ENCODE results near the gene CAP2. TPM values are rescaled to one million over a fixed set of nuclear protein-coding genes. Genes with fewer than 3 reads are reported as not detected.
A peak's percentile ranks its signal among the peaks of the same experiment; 100 is the strongest.

The CAP2 gene
- total and polyA plus RNA-seq, 7 experiments from 2014 or later, result not detected

GRCh38 chr6:17505062-17505476, 111.7 kb downstream of the CAP2 start:
- Histone ChIP-seq H3K4me3 (ENCODE audit: low read length) (no peak overlapping the region), H3K9me3 (ENCODE audit: control insufficient read depth in 2 of 3, low read length in 3 of 3) (no peaks in the 10 kb centered on the region), H3K36me3 (ENCODE audit: control insufficient read depth in 2 of 3, insufficient read depth in 3 of 3, low read length in 3 of 3) (no peaks in the 10 kb centered on the region), H3K27me3 (ENCODE audit: control insufficient read depth in 2 of 2, insufficient read depth in 2 of 2, low read length in 2 of 2) (no peaks in the 10 kb centered on the region), H3K27ac (ENCODE audit: low read depth, low read length) (no peak overlapping the region), H3K4me1 (ENCODE audit: control insufficient read depth in 2 of 2, insufficient read depth in 2 of 2, low read length in 2 of 2) (no peaks in the 10 kb centered on the region)
- ATAC-seq (no peak), DNase-seq (peak in 1 of 9 donors; percentile 2)
- intact Hi-C loops (cut with micrococcal nuclease), result no loop called here
- ChIA-PET POLR2A (no interaction called here), CTCF (interaction anchor here (1.8 kb wide), 1 partner anchor 79 kb away, joined by 4 read pairs; no protein-coding TSS in a partner anchor)
- H3K36me3 Mint-ChIP-seq, result no peaks in the 10 kb centered on the region
- no peak overlapping the region for H3K27ac Mint-ChIP-seq
- H3K4me3 Mint-ChIP-seq, result no peak overlapping the region
- no peaks in the 10 kb centered on the region for H3K9me3 Mint-ChIP-seq
- H3K27me3 Mint-ChIP-seq, result peaks cover 0 to 4% (median 0%) of the 10 kb centered on the region in 5 donors
- no peaks in the 10 kb centered on the region for H3K4me1 Mint-ChIP-seq

GRCh38 chr6:17505767-17506280, 112.4 kb downstream of the CAP2 start:
- no peaks in the 10 kb centered on the region for H3K4me1 Mint-ChIP-seq
- peaks cover 0 to 4% (median 0%) of the 10 kb centered on the region in 5 donors for H3K27me3 Mint-ChIP-seq
- ATAC-seq (no peak), DNase-seq (no peak)
- H3K4me3 ChIP-seq (ENCODE audit: low read length), result no peak overlapping the region
- no peaks in the 10 kb centered on the region for H3K9me3 ChIP-seq (ENCODE audit: control insufficient read depth in 2 of 3, low read length in 3 of 3)
- no peaks in the 10 kb centered on the region for H3K36me3 Mint-ChIP-seq
- H3K4me1 ChIP-seq (ENCODE audit: control insufficient read depth in 2 of 2, insufficient read depth in 2 of 2, low read length in 2 of 2), result no peaks in the 10 kb centered on the region
- no peaks in the 10 kb centered on the region for H3K27me3 ChIP-seq (ENCODE audit: control insufficient read depth in 2 of 2, insufficient read depth in 2 of 2, low read length in 2 of 2)
- intact Hi-C loops (cut with micrococcal nuclease), result no loop called here
- CTCF ChIA-PET, result interaction anchor here (1.8 kb wide), 1 partner anchor 78 kb away, joined by 4 read pairs; no protein-coding TSS in a partner anchor
- no peak overlapping the region for H3K27ac Mint-ChIP-seq
- POLR2A ChIA-PET, result no interaction called here
- no peaks in the 10 kb centered on the region for H3K9me3 Mint-ChIP-seq
- no peaks in the 10 kb centered on the region for H3K36me3 ChIP-seq (ENCODE audit: control insufficient read depth in 2 of 3, insufficient read depth in 3 of 3, low read length in 3 of 3)
- H3K4me3 Mint-ChIP-seq, result no peak overlapping the region
- no peak overlapping the region for H3K27ac ChIP-seq (ENCODE audit: low read depth, low read length)

- H3K4me1 ChIP-seq (ENCODE audit: control insufficient read depth in 2 of 2, insufficient read depth in 2 of 2, low read length in 2 of 2), result no peaks in the 10 kb centered on the region
- no peak overlapping the region for H3K27ac ChIP-seq (ENCODE audit: low read depth, low read length)
- Mint-ChIP-seq H3K4me1 (no peaks in the 10 kb centered on the region), H3K27ac (no peak overlapping the region), H3K9me3 (no peaks in the 10 kb centered on the region), H3K27me3 (peaks cover 0 to 4% (median 0%) of the 10 kb centered on the region in 5 donors), H3K36me3 (no peaks in the 10 kb centered on the region), H3K4me3 (no peak overlapping the region)
- H3K36me3 ChIP-seq (ENCODE audit: control insufficient read depth in 2 of 3, insufficient read depth in 3 of 3, low read length in 3 of 3), result no peaks in the 10 kb centered on the region
- CTCF ChIA-PET, result no interaction called here
- DNase-seq, result no peak
- no peak for ATAC-seq
- no peaks in the 10 kb centered on the region for H3K27me3 ChIP-seq (ENCODE audit: control insufficient read depth in 2 of 2, insufficient read depth in 2 of 2, low read length in 2 of 2)
- POLR2A ChIA-PET, result no interaction called here
- H3K4me3 ChIP-seq (ENCODE audit: low read length), result no peak overlapping the region
- intact Hi-C loops (cut with micrococcal nuclease), result no loop called here
- no peaks in the 10 kb centered on the region for H3K9me3 ChIP-seq (ENCODE audit: control insufficient read depth in 2 of 3, low read length in 3 of 3)
Observed at GRCh38 chr6:17506531-17506930, 113.1 kb downstream of the CAP2 start.

DNA sequence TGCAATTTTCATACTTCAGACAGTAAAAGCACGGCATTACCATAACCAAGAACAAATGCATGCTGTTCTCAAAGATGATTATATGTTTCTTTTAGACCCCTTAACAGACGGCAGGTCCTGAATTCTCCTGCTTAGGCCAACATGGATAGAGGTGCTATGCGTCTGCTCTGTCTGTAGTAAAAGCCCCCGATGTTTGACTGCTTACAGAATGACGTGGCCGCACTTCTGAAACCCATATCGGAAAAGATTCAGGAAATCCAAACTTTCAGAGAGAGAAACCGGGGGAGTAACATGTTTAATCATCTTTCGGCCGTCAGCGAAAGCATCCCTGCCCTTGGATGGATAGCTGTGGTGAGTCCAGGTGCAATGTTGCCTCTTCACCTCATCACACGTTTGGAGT, 113.6 kb downstream of the CAP2 start:
- Mint-ChIP-seq H3K4me1 (no peaks in the 10 kb centered on the region), H3K9me3 (no peaks in the 10 kb centered on the region), H3K36me3 (no peaks in the 10 kb centered on the region), H3K4me3 (no peak overlapping the region), H3K27me3 (peaks cover 0 to 4% (median 0%) of the 10 kb centered on the region in 5 donors), H3K27ac (no peak overlapping the region)
- CTCF ChIA-PET, result no interaction called here
- Histone ChIP-seq H3K27me3 (ENCODE audit: control insufficient read depth in 2 of 2, insufficient read depth in 2 of 2, low read length in 2 of 2) (no peaks in the 10 kb centered on the region), H3K4me3 (ENCODE audit: low read length) (no peak overlapping the region), H3K4me1 (ENCODE audit: control insufficient read depth in 2 of 2, insufficient read depth in 2 of 2, low read length in 2 of 2) (no peaks in the 10 kb centered on the region), H3K36me3 (ENCODE audit: control insufficient read depth in 2 of 3, insufficient read depth in 3 of 3, low read length in 3 of 3) (no peaks in the 10 kb centered on the region), H3K27ac (ENCODE audit: low read depth, low read length) (no peak overlapping the region), H3K9me3 (ENCODE audit: control insufficient read depth in 2 of 3, low read length in 3 of 3) (no peaks in the 10 kb centered on the region)
- POLR2A ChIA-PET, result no interaction called here
- ATAC-seq, result no peak
- intact Hi-C loops (cut with micrococcal nuclease), result no loop called here
- DNase-seq, result no peak

DNA sequence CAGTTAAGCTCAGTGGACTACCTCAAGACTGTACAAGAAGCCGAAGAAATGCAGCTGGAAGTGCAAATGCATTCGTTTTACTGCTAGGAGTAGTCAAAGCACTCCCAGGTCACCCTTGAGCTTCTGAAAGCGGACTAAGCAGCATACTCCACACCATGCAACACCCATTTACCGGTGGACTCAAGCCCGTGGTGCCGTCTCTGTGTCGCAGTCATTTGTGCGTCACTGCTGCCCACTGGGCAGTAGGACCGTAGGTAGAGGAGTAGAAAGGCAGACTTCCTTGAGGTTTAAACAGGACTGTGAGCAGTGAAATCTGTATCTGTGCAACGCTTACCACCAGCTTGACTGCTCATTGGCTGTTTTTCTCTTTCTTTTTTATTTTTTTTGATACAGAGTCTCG, 117.7 kb downstream of the CAP2 start:
- no peak overlapping the region for H3K4me3 Mint-ChIP-seq
- no peak overlapping the region for H3K27ac ChIP-seq (ENCODE audit: low read depth, low read length)
- CTCF ChIA-PET, result no interaction called here
- intact Hi-C loops (cut with micrococcal nuclease), result no loop called here
- H3K4me3 ChIP-seq (ENCODE audit: low read length), result no peak overlapping the region
- no peaks in the 10 kb centered on the region for H3K36me3 ChIP-seq (ENCODE audit: control insufficient read depth in 2 of 3, insufficient read depth in 3 of 3, low read length in 3 of 3)
- POLR2A ChIA-PET, result interaction anchor here (0.6 kb wide), 1 partner anchor 205 kb away, joined by 3 read pairs; no protein-coding TSS in a partner anchor
- ATAC-seq (no peak), DNase-seq (no peak)
- H3K9me3 ChIP-seq (ENCODE audit: control insufficient read depth in 2 of 3, low read length in 3 of 3), result no peaks in the 10 kb centered on the region
- H3K4me1 Mint-ChIP-seq, result no peaks in the 10 kb centered on the region
- no peaks in the 10 kb centered on the region for H3K27me3 ChIP-seq (ENCODE audit: control insufficient read depth in 2 of 2, insufficient read depth in 2 of 2, low read length in 2 of 2)
- H3K4me1 ChIP-seq (ENCODE audit: control insufficient read depth in 2 of 2, insufficient read depth in 2 of 2, low read length in 2 of 2), result no peaks in the 10 kb centered on the region
- H3K36me3 Mint-ChIP-seq, result no peaks in the 10 kb centered on the region
- no peak overlapping the region for H3K27ac Mint-ChIP-seq
- H3K27me3 Mint-ChIP-seq, result peaks cover 0 to 20% (median 4%) of the 10 kb centered on the region in 5 donors
- H3K9me3 Mint-ChIP-seq, result no peaks in the 10 kb centered on the region

DNA sequence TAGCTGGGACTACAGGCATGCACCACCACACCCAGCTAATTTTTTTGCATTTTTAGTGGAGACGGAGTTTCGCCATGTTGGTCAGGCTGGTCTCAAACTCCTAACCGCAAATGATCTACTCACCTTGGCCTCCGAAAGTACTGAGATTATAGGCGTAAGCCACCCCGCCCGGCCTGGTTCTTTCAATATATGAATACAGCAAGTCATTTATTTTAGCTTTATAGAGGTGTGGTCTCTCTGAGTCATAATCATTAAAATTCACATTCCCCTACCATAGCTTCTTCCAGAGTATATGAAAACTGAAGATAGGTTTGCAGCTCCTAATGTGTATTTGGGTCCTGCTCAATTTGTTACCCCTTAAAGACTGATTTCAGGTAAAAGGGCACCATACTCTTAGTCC, 118.2 kb downstream of the CAP2 start:
- intact Hi-C loops (cut with micrococcal nuclease), result no loop called here
- Histone ChIP-seq H3K36me3 (ENCODE audit: control insufficient read depth in 2 of 3, insufficient read depth in 3 of 3, low read length in 3 of 3) (no peaks in the 10 kb centered on the region), H3K4me3 (ENCODE audit: low read length) (no peak overlapping the region), H3K27ac (ENCODE audit: low read depth, low read length) (no peak overlapping the region), H3K9me3 (ENCODE audit: control insufficient read depth in 2 of 3, low read length in 3 of 3) (no peaks in the 10 kb centered on the region), H3K27me3 (ENCODE audit: control insufficient read depth in 2 of 2, insufficient read depth in 2 of 2, low read length in 2 of 2) (no peaks in the 10 kb centered on the region), H3K4me1 (ENCODE audit: control insufficient read depth in 2 of 2, insufficient read depth in 2 of 2, low read length in 2 of 2) (no peaks in the 10 kb centered on the region)
- H3K27ac Mint-ChIP-seq, result no peak overlapping the region
- no peaks in the 10 kb centered on the region for H3K4me1 Mint-ChIP-seq
- DNase-seq (no peak), ATAC-seq (no peak)
- no peak overlapping the region for H3K4me3 Mint-ChIP-seq
- ChIA-PET CTCF (no interaction called here), POLR2A (interaction anchor here (0.6 to 0.7 kb wide), 2 partner anchors 18 to 204 kb away, joined by 3 to 4 read pairs; no protein-coding TSS in a partner anchor)
- peaks cover 0 to 20% (median 4%) of the 10 kb centered on the region in 5 donors for H3K27me3 Mint-ChIP-seq
- H3K9me3 Mint-ChIP-seq, result no peaks in the 10 kb centered on the region
- no peaks in the 10 kb centered on the region for H3K36me3 Mint-ChIP-seq

DNA sequence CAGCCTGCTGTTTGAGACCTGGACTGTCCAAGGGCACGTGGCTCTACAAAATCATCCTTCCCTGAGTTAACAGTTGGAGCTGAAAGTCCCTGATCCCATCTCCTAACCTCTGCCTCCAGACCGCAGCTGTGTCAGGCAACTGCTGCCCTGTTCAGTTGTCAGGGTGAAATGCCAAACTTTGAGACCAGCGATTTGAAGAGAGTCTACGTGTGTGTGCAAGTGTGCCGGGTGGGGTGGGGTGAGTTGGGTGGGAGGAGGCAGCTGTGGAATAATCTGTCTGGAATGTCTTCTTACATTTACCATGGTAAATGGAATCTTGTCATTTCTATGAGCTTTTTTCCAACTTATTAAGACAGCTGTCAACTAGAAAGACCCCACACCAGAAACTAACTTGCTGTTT, 125.7 kb downstream of the CAP2 start:
- Histone ChIP-seq H3K4me1 (ENCODE audit: control insufficient read depth in 2 of 2, insufficient read depth in 2 of 2, low read length in 2 of 2) (no peaks in the 10 kb centered on the region), H3K27me3 (ENCODE audit: control insufficient read depth in 2 of 2, insufficient read depth in 2 of 2, low read length in 2 of 2) (no peaks in the 10 kb centered on the region), H3K4me3 (ENCODE audit: low read length) (no peak overlapping the region), H3K36me3 (ENCODE audit: control insufficient read depth in 2 of 3, insufficient read depth in 3 of 3, low read length in 3 of 3) (no peaks in the 10 kb centered on the region), H3K9me3 (ENCODE audit: control insufficient read depth in 2 of 3, low read length in 3 of 3) (no peaks in the 10 kb centered on the region), H3K27ac (ENCODE audit: low read depth, low read length) (no peak overlapping the region)
- intact Hi-C loops (cut with micrococcal nuclease), result no loop called here
- Mint-ChIP-seq H3K4me3 (no peak overlapping the region), H3K36me3 (no peaks in the 10 kb centered on the region), H3K4me1 (no peaks in the 10 kb centered on the region), H3K9me3 (peaks cover 0 to 1% (median 0%) of the 10 kb centered on the region in 11 donors), H3K27ac (no peak overlapping the region), H3K27me3 (peaks cover 0 to 16% (median 0%) of the 10 kb centered on the region in 5 donors)
- POLR2A ChIA-PET, result no interaction called here
- DNase-seq (no peak), ATAC-seq (no peak)
- CTCF ChIA-PET, result no interaction called here

All from naive thymus-derived CD4-positive, alpha-beta T cell (primary cell).